ENCODE results near the gene ITCH.
"Not testable (repeated sequence)": the region's sequence is repeated elsewhere in the genome, so short reads cannot be mapped to it uniquely, and the experiment has no call there.

- not testable (repeated sequence) for TF ChIP-seq EZH2 (IDR thresholded peaks at IDR 0.05; ENCODE audit: borderline replicate concordance, insufficient read depth, low read length, poor library complexity, severe bottlenecking); RAD21 (conservative IDR thresholded peaks at IDR 0.05); EP300 (conservative IDR thresholded peaks at IDR 0.05; ENCODE audit: poor library complexity, severe bottlenecking); REST (IDR thresholded peaks at IDR 0.05; ENCODE audit: borderline replicate concordance); POLR2AphosphoS5 (IDR thresholded peaks at IDR 0.05); TAF1 (IDR thresholded peaks at IDR 0.05; ENCODE audit: low read depth)
- TF ChIP-seq, protein P1, sequence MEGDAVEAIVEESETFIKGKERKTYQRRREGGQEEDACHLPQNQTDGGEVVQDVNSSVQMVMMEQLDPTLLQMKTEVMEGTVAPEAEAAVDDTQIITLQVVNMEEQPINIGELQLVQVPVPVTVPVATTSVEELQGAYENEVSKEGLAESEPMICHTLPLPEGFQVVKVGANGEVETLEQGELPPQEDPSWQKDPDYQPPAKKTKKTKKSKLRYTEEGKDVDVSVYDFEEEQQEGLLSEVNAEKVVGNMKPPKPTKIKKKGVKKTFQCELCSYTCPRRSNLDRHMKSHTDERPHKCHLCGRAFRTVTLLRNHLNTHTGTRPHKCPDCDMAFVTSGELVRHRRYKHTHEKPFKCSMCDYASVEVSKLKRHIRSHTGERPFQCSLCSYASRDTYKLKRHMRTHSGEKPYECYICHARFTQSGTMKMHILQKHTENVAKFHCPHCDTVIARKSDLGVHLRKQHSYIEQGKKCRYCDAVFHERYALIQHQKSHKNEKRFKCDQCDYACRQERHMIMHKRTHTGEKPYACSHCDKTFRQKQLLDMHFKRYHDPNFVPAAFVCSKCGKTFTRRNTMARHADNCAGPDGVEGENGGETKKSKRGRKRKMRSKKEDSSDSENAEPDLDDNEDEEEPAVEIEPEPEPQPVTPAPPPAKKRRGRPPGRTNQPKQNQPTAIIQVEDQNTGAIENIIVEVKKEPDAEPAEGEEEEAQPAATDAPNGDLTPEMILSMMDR (IDR thresholded peaks at IDR 0.05; ENCODE audit: poor library complexity, severe bottlenecking) = not testable (repeated sequence)
Observed at GRCh38 chr20:34328207-34328606, 34.9 kb upstream of the ITCH start.

Data from neural cell (in vitro differentiated cells).